GM23338 (cell line): Measurements from ENCODE around the gene C2orf42.

Experiments
- CREB1 ChIP-seq: fragments of 250-450 bp; sonication (Bioruptor Pico); IDR thresholded peaks from 2 replicates; pipeline ENCODE4 v1.5.0; 2020; ENCODE audit warnings: low read depth, mild to moderate bottlenecking, moderate library complexity
- EZH2 ChIP-seq: fragments of 200-600 bp; sonication (generic); IDR thresholded peaks from one replicate; pipeline ENCODE4 v1.8.0; 2017; ENCODE audit warnings: antibody characterized with exemption, mild to moderate bottlenecking, low read depth; ENCODE audit not compliant: unreplicated experiment
- EZH2phosphoT487 ChIP-seq: fragments of 200-600 bp; sonication (generic); IDR thresholded peaks from one replicate; pipeline ENCODE4 v1.8.1; 2018; ENCODE audit warnings: antibody characterized with exemption; ENCODE audit not compliant: unreplicated experiment
- JUNB ChIP-seq: IDR thresholded peaks from one replicate; pipeline ENCODE4 v1.6.1; 2016; ENCODE audit warnings: antibody characterized with exemption; ENCODE audit not compliant: unreplicated experiment
- POLR2AphosphoS5 ChIP-seq: IDR thresholded peaks from 2 replicates; pipeline ENCODE4 v1.6.1; 2016; ENCODE audit warnings: antibody characterized with exemption, low read depth
- ZNF114 ChIP-seq: fragments of 250-450 bp; sonication (Bioruptor Pico); IDR thresholded peaks from 2 replicates; pipeline ENCODE4 v1.5.0; 2020; ENCODE audit warnings: mild to moderate bottlenecking, moderate library complexity
- TF ChIP-seq, protein P1 (sequence below), 2 experiments: fragments of 200-600 bp in 1 of 2; sonication (generic) in 1 of 2; conservative IDR thresholded peaks; 2 replicates each; pipeline versions ENCODE4 v1.5.1 to v1.6.1; 2016 to 2017; ENCODE audit warnings: antibody characterized with exemption in 2 of 2, low read depth in 2 of 2, mild to moderate bottlenecking in 2 of 2, moderate library complexity in 1 of 2
- TF ChIP-seq, protein P2 (sequence below): IDR thresholded peaks from one replicate; pipeline ENCODE4 v1.6.1; 2018; ENCODE audit warnings: antibody characterized with exemption; ENCODE audit not compliant: unreplicated experiment

DNA sequence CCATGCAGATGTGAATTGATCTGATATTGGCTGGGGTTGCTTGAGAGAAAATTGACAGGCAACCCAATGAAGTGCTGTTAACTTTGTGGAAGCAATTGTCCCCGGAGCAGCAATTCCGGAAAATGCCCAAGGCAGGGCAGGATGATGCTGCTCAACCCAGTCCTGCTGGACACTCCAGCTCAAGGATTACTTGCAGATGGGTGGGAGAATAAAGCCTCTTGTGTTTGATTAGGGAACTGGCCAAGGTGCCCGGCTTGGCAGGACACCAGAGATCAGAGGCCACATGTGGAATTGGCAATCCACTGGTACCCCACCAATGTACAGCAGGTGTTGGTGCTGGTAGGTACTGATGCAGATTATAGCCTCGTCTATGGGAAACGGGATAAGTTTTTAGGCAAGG lies 12.3 kb upstream of the C2orf42 start:
- TF ChIP-seq, protein P1, sequence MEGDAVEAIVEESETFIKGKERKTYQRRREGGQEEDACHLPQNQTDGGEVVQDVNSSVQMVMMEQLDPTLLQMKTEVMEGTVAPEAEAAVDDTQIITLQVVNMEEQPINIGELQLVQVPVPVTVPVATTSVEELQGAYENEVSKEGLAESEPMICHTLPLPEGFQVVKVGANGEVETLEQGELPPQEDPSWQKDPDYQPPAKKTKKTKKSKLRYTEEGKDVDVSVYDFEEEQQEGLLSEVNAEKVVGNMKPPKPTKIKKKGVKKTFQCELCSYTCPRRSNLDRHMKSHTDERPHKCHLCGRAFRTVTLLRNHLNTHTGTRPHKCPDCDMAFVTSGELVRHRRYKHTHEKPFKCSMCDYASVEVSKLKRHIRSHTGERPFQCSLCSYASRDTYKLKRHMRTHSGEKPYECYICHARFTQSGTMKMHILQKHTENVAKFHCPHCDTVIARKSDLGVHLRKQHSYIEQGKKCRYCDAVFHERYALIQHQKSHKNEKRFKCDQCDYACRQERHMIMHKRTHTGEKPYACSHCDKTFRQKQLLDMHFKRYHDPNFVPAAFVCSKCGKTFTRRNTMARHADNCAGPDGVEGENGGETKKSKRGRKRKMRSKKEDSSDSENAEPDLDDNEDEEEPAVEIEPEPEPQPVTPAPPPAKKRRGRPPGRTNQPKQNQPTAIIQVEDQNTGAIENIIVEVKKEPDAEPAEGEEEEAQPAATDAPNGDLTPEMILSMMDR (conservative IDR thresholded peaks at IDR 0.05; ENCODE audit: low read depth in 2 of 2), result no peak
- no peak for TF ChIP-seq EZH2phosphoT487
- no peak for TF ChIP-seq POLR2AphosphoS5
- no peak for TF ChIP-seq CREB1 (CRISPR knock-in tag)
- no peak for TF ChIP-seq EZH2
- TF ChIP-seq, protein P2, sequence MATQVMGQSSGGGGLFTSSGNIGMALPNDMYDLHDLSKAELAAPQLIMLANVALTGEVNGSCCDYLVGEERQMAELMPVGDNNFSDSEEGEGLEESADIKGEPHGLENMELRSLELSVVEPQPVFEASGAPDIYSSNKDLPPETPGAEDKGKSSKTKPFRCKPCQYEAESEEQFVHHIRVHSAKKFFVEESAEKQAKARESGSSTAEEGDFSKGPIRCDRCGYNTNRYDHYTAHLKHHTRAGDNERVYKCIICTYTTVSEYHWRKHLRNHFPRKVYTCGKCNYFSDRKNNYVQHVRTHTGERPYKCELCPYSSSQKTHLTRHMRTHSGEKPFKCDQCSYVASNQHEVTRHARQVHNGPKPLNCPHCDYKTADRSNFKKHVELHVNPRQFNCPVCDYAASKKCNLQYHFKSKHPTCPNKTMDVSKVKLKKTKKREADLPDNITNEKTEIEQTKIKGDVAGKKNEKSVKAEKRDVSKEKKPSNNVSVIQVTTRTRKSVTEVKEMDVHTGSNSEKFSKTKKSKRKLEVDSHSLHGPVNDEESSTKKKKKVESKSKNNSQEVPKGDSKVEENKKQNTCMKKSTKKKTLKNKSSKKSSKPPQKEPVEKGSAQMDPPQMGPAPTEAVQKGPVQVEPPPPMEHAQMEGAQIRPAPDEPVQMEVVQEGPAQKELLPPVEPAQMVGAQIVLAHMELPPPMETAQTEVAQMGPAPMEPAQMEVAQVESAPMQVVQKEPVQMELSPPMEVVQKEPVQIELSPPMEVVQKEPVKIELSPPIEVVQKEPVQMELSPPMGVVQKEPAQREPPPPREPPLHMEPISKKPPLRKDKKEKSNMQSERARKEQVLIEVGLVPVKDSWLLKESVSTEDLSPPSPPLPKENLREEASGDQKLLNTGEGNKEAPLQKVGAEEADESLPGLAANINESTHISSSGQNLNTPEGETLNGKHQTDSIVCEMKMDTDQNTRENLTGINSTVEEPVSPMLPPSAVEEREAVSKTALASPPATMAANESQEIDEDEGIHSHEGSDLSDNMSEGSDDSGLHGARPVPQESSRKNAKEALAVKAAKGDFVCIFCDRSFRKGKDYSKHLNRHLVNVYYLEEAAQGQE, result no peak
- TF ChIP-seq JUNB, result no peak
- TF ChIP-seq ZNF114 (CRISPR knock-in tag), result no peak
